Right lobe of liver (tissue), 6 donors: ENCODE measurements around the gene GGTA1. TPM values are rescaled to one million over a fixed set of nuclear protein-coding genes. Genes with fewer than 3 reads are reported as not detected.

Experiments
- ATAC-seq, 4 donors: fragments of 200-7000 bp; cut with Tn5 transposase; one replicate each; pipeline ENCODE4 v1.9.1; 2020; ENCODE audit warnings: mild to moderate bottlenecking in 4 of 4, moderate library complexity in 4 of 4
- DNase-seq, 3 donors: peaks; one replicate each; pipeline ENCODE4 v3.0.0-alpha.2; 2020
- H3K27ac ChIP-seq, 3 donors: fragments of 200-600 bp; one replicate each; pipeline ENCODE4 v1.8.0; 2022
- H3K27me3 ChIP-seq, 2 donors: fragments of 200-600 bp; one replicate each; pipeline ENCODE4 v1.8.0; 2022
- H3K36me3 ChIP-seq, 4 donors: fragments of 200-600 bp; sonication (generic) in 1 of 4; one replicate each; pipeline versions ENCODE4 v1.5.1 to v1.8.0; 2017 to 2022; ENCODE audit warnings: control low read depth in 1 of 4
- H3K4me1 ChIP-seq, 4 donors: fragments of 200-600 bp; sonication (generic) in 1 of 4; one replicate each; pipeline versions ENCODE4 v1.5.1 to v1.8.0; 2017 to 2022; ENCODE audit warnings: control low read depth in 1 of 4
- H3K4me3 ChIP-seq, 3 donors: fragments of 200-600 bp; one replicate each; pipeline ENCODE4 v1.8.0; 2022
- H3K9me3 ChIP-seq, 4 donors: fragments of 200-600 bp; sonication (generic) in 1 of 4; one replicate each; pipeline versions ENCODE4 v1.5.1 to v1.8.0; 2017 to 2022; ENCODE audit warnings: control low read depth in 1 of 4
- CTCF ChIP-seq, 4 donors: fragments of 200-600 bp in 3 of 4; fragments of 450-650 bp in 1 of 4; IDR thresholded peaks; one replicate each; pipeline versions ENCODE4 v1.5.1 to v1.8.0; 2016 to 2022; ENCODE audit warnings: antibody characterized with exemption in 4 of 4, mild to moderate bottlenecking in 2 of 4
- POLR2A ChIP-seq: fragments of 450-650 bp; IDR thresholded peaks from one replicate; pipeline ENCODE4 v1.6.1; 2017; ENCODE audit warnings: antibody characterized with exemption, mild to moderate bottlenecking
- WGBS: methylation state at CpG from one replicate; pipeline ENCODE4 v1.1.6; 2018; ENCODE audit warnings: low coverage, low lambda C conversion rate; ENCODE audit not compliant: insufficient coverage; ENCODE audit errors: missing lambda C conversion rate; 5-methylcytosine and 5-hydroxymethylcytosine counted together
- intact Hi-C, 2 donors: fragments of 100-400 bp; cut with DNase I; formaldehyde crosslinking; loops; one replicate each; pipeline versions ENCODE4 v1.11.2 to v1.14.1; 2022
- total RNA-seq, 6 experiments: library from RNA; depleted of rRNA in 2 of 6; stranded (reverse); fragments of >200 nt in 2 of 6; fragmentation: NEBNext Ultra II Directional in 3 of 6; extraction: Animal tissue kit (Norgen Biotek cat#: 25700) in 3 of 6; gene quantifications; one replicate each; pipeline versions ENCODE4 v1.1.0 to v1.2.4, GENCODE V29; 2016 to 2023
- donor health status: DM: no; HTN: yes; CAD: no.
- donor health status: DM: no; HTN: no; CAD: no.
- donor health status: DM: no; HTN: no; CAD: no.
- donor health status: DM: no; HTN: yes; CAD: no.
- donor health status: DM: no; HTN: yes; CAD: no.

The GGTA1 gene
- total RNA-seq, 6 experiments from 2014 or later = 0.43 to 3.5 (median 1.5) TPM

GRCh38 chr9:121498150-121498486, 1.5 kb downstream of the GGTA1 start:
- intact Hi-C loops = no loop called here
- Histone ChIP-seq H3K27me3 (peaks cover 0 to 5% of the 10 kb centered on the region in 2 donors), H3K9me3 (no peaks in the 10 kb centered on the region), H3K4me1 (peaks cover 0 to 21% (median 1%) of the 10 kb centered on the region in 4 donors), H3K36me3 (no peaks in the 10 kb centered on the region), H3K4me3 (peak overlapping the region in 2 of 3 donors; percentile 48 to 54), H3K27ac (peak overlapping the region in 1 of 3 donors; percentile 49)
- DNase-seq (peak in 1 of 3 donors; percentile 67), ATAC-seq (peak; percentile 75 to 77 (median 76))
- WGBS = 0% methylated on average over 4 of the region's 4 CpGs
- TF ChIP-seq POLR2A (no peak), CTCF (IDR thresholded peaks at IDR 0.05) (peak; percentile 53 to 65 (median 62))

DNA sequence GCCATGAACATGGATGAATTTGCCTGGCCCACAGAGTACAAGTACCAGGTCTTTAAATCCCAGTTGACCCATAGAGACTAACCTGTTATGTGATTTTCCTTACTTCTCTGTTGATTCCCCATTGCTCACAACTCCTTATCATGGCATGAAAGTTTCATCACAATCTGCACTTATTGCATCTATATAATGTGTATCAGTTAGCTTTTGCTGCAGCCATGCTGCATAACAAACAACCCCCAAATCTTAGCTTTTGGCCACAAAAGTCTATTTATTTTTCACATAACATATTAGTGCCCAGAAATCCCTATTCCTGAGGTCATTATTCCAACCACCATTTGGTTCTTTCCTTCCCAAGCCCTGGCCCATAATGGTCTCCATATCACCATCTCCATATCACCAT, 3.7 kb downstream of the GGTA1 start:
- Histone ChIP-seq H3K4me1 (peaks cover 0 to 21% (median 1%) of the 10 kb centered on the region in 4 donors), H3K27ac (no peak overlapping the region), H3K36me3 (no peaks in the 10 kb centered on the region), H3K27me3 (peaks cover 0 to 3% of the 10 kb centered on the region in 2 donors), H3K4me3 (no peak overlapping the region), H3K9me3 (no peaks in the 10 kb centered on the region)
- no peak for TF ChIP-seq POLR2A
- TF ChIP-seq CTCF (IDR thresholded peaks at IDR 0.05) = no peak
- intact Hi-C loops = no loop called here
- no peak for ATAC-seq
- no peak for DNase-seq

- no peak overlapping the region for H3K27ac ChIP-seq
- no peaks in the 10 kb centered on the region for H3K36me3 ChIP-seq
- TF ChIP-seq POLR2A = no peak
- H3K9me3 ChIP-seq = no peaks in the 10 kb centered on the region
- intact Hi-C loops = no loop called here
- DNase-seq = no peak
- H3K4me1 ChIP-seq = peaks cover 0 to 11% (median 1%) of the 10 kb centered on the region in 4 donors
- ATAC-seq = no peak
- WGBS = 55% methylated on average over 3 of the region's 3 CpGs
- no peak overlapping the region for H3K4me3 ChIP-seq
- no peaks in the 10 kb centered on the region for H3K27me3 ChIP-seq
Observed at GRCh38 chr9:121494192-121494591, 5.5 kb downstream of the GGTA1 start.

- no peak for ATAC-seq
- no peaks in the 10 kb centered on the region for H3K9me3 ChIP-seq
- no peak for TF ChIP-seq POLR2A
- TF ChIP-seq CTCF (IDR thresholded peaks at IDR 0.05) = no peak
- H3K27me3 ChIP-seq = no peaks in the 10 kb centered on the region
- no peak overlapping the region for H3K4me3 ChIP-seq
- 64% methylated on average over 3 of the region's 5 CpGs for WGBS
- peaks cover 0 to 3% (median under 1%) of the 10 kb centered on the region in 4 donors for H3K4me1 ChIP-seq
- no peak overlapping the region for H3K27ac ChIP-seq
- intact Hi-C loops = no loop called here
- no peaks in the 10 kb centered on the region for H3K36me3 ChIP-seq
- no peak for DNase-seq
Observed at GRCh38 chr9:121491111-121491510, 8.5 kb downstream of the GGTA1 start.

- intact Hi-C loops = no loop called here
- ATAC-seq (no peak), DNase-seq (no peak)
- WGBS = 83% methylated on average over 2 of the region's 2 CpGs
- no peaks in the 10 kb centered on the region for H3K9me3 ChIP-seq
- no peak overlapping the region for H3K4me3 ChIP-seq
- H3K36me3 ChIP-seq = no peaks in the 10 kb centered on the region
- peaks cover 0 to 4% (median 1%) of the 10 kb centered on the region in 4 donors for H3K4me1 ChIP-seq
- H3K27me3 ChIP-seq = no peaks in the 10 kb centered on the region
- TF ChIP-seq POLR2A (no peak), CTCF (IDR thresholded peaks at IDR 0.05) (no peak)
- H3K27ac ChIP-seq = no peak overlapping the region
Observed at GRCh38 chr9:121489344-121489743, 10.3 kb downstream of the GGTA1 start.
